GM21825 (cell line): Measurements from ENCODE around the gene CCDC157.
A peak's percentile ranks its signal among the peaks of the same experiment; 100 is the strongest.
"Not testable (repeated sequence)": the region's sequence is repeated elsewhere in the genome, so short reads cannot be mapped to it uniquely, and the experiment has no call there.

Source experiments
- ATAC-seq: cut with Tn5 transposase; IDR thresholded peaks from one replicate; pipeline ENCODE4 v1.9.1; 2021; ENCODE audit warnings: mild to moderate bottlenecking, moderate library complexity; ENCODE audit not compliant: unreplicated experiment

Gene CCDC157

DNA sequence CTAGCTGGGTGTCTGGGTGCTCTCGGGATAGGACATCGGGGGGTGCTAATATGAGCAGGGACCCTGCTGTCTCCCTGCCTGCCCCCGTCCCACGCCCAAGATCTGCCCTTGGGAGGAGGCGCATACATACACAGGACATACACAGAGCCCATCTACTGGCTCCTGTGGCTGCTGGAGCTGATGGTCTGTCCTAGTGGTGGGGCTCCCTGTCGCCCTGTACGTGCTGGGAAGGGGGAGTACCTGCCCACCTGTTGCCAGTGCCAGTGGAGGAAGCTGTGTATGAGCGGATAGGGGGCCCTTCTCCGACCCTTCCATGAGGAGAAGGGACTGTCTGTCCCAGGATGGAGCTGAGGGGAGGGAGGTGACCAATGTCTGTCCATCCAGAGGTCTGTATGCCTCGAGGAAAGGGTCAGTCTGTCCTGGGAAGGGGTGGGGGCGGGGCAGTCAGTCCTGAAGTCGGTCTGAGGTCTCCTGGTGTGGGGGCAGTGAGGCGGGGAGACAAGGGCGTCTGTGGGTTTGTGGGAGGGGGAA lies 31.0 kb upstream of the CCDC157 start:
- ATAC-seq: no peak

DNA sequence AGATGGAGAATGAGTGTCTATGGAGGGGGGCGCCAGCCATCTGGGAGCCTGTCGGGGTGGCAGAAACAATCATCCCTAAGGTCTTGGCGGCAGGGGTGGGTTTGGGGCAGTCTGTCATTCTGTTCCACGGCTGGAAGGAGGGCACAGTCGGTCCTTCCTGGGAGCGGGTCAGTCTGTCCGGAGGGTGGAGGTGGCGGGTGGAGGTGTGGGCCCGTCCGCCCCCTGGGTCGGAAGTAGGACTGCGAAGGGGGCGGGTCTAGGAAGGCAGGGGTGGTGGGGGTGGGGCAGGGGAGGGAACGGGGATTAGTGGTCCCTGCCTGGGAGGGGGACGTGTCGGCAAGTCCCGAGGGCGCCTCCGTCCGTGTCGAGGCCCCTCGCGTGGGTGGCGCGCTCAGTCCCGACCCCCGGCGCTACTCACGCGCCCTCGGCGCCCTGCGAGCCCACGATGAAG lies 30.5 kb upstream of the CCDC157 start:
- peak; percentile 26 for ATAC-seq

DNA sequence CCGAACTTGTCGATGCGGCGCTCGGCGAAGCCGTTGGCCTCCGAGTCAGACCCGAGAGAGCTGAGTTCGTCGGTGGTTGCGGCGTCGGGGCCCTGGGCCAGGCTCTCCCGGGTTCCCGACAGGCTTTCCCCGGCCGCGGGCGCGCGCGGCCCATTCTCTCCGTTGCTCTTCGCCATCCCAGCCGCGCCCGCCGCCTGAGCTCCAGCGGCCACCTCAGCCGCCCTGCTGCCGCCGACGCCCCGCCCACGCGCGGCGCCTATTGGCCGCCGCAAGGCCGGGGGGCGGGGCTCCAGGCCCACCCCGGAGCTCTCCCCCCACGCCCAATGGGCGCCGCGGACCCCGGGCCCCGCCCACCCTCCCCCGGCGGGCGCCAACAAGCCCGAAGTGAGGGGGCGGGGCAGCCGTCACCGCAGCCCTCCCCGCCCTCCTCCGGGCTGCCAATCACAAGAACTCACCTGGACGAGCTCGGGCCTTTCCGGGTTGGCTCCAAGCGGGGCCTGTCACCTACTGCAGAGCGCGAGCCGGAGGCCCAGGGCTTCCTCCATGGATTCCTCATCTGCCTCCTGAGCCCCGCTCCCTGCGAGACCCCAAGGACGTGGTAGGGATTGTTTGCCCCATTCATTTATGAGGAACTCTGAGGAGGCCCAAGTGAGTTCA lies 30.0 kb upstream of the CCDC157 start, which contains the start of gene TBC1D10A:
TSS of gene TBC1D10A (minus strand) at position 236 of the 657 bp plus-strand sequence. CDS start at position 176, 60 bp downstream.
- peak; percentile 79 for ATAC-seq

DNA sequence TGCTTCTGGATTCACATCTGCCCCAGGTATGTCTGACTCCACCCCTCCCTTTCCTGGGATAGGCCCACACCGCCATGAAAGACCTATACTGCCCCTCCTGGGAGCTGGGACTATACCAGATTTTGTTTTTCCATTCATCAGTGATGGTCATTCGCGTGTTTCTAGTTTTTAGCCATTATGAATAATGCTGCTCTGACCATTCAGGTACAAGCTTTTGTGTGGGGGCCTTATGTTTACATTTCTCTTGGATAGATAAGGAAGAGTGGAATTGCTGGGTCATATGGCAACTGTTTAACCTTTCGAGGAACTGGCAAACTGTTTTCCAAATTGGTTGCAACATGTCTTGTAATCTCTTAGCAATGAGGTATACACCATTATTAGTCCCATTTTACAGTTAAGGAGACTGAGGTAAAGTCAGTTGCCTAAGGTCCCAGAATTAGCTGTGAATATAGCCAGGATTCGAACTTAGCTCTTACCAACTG lies 28.9 kb upstream of the CCDC157 start:
- no peak for ATAC-seq

DNA sequence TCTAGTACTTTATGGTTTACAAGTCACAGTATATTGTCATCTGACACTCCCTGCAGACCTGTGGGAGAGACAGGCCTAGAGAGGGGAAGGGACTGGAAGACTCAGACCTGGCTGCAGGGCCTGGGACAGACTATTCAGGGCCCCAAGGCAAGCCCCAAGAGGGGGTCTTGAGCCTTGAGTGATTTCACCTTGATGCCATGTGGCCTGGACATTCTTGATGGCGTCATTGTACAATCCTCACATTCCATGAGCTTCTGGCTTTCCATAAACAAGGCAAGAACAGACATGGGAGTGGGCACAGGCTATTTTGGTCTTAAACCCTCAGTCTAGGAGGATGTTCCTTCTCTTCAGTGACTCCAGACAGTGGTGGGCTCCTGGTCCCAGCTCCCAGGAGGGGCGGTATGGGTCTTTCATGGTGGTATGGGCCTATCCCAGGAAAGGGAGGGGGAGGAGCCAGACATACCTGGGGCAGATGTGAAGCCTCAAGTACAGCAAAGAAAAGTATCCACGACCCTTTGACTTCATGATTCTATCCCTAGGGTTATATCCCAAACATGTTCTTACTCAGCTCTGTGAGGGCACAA lies 28.2 kb upstream of the CCDC157 start:
- no peak for ATAC-seq

DNA sequence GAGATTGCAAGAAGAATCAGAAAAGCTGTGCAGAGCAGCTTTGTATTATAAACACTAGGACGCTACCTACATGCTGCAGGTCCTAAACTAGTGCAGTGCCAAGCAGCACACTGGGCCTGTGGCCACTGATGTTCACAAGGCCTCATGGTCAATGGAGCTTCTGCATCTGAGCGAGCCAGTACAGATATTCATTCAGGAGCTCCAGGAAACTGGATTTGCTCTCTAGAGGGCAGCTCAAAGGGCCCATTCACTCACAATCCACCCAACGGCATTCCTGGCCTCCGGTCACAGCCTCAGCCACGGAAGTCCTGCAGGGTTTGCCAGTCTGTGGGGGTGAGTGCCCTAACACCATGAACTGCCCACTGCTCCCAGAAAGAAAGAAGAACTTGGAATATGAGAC lies 24.3 kb upstream of the CCDC157 start:
- no peak for ATAC-seq

DNA sequence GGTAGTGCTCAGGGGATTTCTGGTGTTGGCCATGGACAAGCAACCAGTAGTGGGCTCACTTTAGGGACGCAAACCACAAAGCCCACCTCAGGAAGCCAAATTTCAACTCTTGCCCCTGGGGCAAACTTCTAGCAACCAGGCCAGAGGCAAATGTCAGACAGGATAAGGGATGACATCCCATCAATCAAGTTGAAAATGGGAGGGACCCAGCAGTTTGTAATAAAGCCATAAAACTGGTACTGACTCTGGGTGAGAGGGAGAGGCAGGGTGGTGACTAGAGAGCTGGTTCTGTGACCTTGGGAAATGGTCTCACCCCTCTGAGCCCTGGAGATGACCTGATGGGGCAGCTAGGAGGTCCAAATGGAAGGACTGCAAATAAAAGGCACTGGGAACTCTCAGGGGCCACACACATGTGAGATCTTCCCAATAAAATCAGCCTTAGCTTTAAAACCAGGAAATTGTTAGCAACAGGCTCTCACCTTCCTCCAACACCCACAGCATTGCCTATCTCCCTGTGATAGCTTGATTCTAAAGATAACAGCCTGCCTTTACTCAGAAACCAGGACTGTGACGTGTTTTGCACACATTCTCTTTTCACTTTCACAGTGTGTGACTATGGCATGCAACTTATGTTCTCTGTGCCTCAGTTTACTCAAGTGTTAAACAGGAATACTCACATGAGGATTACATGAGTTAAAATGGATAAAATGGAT lies 23.7 kb upstream of the CCDC157 start:
- ATAC-seq: no peak

DNA sequence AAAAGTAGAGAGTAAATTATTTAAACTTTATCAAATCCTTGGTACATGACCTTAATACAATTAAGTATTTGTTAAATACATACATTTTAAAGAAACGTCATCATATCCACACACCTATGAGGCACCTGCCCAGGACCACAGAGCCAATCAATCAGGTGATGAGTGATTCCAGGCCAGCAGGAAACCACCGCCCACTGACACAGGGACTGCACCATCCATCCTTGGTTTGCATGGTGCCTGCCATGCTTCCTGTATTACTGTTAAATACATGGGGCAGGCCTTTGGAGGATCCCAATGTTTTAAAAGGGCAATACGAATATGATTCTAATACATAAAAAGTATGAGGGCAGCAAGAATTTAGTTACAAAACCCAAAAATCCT lies 23.1 kb upstream of the CCDC157 start:
- ATAC-seq: no peak

DNA sequence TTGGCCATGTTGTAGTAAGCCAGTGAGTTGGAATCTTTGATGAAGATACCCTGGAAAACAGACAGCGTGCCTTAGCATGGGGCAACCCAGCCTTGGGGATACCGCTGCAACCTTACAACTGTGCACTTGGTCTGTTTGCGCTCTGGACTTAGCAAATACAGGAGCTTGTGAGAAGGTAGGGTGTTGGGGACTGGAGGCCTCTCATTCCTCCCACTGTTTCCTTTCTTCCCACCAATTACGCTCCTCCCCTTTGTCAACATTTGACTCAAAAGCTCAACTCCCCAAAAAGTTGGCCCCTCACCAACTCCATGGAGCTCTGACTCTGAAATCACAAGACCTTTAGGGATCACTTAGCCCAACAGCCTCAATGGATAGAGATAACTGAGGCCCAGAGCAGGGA lies 22.2 kb upstream of the CCDC157 start:
- ATAC-seq: no peak

DNA sequence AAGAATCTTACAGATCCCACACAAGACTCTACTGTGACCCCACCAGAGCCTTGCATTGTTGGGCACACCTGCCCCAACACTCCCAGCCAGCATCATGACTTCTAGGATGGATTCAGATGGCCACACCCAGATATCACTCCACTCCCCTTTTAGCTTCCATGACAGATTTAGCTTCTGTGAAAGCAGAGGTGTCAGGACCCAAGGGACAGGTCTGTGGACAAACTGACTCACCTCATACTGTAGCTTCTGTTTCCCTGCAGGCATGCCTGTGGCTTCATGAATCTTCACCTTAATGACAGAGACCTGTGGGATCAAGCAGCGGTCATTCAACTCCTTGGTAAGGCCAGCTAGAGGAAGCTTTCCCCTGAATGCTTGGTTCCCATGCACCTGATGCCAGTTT lies 21.6 kb upstream of the CCDC157 start:
- no peak for ATAC-seq

DNA sequence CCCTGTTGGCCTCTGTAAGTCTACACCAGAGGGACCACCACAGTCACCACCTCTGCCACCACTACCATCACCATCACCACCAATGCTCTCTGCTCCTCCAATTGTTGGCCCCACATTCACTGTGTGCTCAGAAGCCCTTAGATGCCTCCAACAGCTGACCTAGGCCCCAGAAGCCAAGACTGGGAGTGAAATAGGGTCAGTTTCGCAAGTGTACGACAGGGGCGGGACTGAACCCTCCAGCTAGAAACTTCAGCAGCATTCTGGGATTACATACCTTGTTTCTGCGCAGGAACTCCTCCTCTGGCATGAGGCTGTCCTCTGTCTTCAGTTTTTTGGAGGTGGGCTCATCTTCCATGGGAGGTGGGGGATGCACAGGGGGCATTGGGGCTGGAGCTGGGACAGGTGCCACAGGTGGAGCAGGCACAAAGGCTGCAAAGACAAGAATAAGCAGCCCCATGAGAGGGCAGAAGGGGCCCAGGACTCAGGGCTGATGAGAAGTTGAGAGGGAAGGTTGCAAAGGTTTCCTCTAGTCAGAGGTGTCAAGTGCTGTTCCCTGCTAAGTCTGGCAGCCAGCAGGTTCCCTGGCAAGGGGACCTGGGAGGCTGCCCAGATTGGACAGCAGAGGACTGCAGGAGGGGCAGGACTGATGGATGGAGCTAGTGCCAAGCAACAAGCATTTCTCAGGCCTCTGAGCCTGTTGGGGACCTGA lies 19.9 kb upstream of the CCDC157 start:
- no peak for ATAC-seq

DNA sequence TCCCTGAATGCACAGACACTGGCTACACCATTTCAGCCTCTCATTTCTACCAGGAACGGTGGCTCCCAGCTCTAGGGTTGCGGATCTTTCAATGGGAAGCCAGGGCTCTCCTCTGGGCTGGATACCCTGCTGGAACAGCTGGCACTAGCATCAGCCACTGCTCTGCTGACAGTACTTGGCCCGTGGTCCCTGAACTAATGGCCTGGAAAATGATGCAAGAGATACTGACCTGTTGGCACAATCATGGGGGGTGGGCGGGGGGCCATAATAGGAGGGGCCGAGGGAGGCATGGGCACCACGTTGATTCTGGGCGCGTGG lies 19.4 kb upstream of the CCDC157 start:
- no peak for ATAC-seq

DNA sequence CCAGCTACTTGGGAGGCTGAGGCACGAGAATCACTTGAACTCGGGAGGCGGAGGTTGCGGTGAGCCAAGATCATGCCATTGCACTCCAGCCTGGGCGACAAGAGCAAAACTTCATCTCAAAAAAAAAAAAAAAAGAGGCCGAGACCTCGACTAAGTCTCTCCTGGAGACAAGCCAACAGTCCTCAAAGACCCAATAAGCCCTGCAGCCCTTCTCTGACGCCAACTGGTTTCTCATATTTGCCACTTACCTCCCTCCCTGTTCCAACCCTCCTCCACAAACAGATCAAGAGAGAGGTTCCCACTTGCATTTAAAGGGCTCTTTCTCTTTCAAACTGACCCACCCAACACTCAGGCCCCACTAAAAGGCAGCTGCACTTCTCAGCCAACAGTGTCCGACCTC lies 18.5 kb upstream of the CCDC157 start:
- ATAC-seq: not testable (repeated sequence)

DNA sequence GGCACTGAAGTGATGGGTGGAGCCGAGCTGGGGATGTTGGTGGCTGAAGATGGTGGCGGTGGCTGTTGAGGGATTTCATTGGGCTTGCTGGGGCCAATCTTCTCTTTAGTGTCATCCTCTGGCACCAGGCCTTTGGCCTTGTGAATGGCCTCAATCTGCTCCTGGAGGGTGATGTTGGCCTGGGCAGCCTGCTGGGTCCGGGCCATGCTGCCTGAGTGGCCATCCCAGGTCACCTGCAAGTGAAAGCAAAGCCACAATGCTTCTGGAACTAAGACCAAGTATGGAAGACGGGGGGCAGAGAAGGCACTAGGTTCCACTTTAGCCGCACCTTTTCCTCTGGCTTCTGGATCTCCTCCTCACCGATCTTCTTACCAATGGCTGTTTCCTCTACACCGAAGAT lies 18.0 kb upstream of the CCDC157 start:
- no peak for ATAC-seq

DNA sequence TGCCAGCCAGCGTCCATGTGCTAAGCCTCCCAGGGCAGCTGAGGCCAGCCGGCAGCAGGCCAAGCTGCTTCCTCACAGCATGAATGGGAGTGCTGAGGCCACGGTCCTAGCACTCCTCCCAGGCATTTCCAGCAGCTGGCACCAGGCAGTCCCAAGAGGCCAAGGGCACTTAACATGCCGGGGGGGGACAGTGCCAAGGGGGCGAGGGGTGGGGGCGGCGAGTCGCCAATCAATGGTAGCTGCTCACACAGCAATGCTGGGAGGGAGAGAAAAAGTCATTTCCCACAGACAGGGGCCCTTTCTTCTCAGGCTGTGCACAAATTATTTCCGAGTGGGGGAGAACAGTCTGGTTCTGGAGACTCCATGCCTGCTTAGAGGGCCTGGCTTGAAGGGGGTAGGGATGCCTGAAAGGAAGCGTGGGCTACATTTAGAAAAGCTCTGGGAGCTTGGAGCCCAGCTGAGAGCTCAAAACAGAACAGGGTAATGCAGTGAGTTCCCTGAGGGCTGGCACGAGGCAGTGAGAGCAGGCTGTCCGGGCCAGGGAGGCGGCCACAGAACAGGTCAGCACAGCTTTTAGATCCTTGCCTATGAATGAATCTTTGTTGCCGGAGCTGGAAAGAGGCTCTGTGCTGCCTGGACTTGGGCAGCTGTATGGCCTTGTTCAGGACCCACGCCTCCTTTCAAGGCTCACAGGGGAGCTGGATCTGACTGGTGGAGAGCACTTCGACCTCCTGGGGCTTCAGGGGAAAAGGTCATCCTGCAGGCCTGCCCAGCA lies 15.7 kb upstream of the CCDC157 start:
- ATAC-seq: no peak

DNA sequence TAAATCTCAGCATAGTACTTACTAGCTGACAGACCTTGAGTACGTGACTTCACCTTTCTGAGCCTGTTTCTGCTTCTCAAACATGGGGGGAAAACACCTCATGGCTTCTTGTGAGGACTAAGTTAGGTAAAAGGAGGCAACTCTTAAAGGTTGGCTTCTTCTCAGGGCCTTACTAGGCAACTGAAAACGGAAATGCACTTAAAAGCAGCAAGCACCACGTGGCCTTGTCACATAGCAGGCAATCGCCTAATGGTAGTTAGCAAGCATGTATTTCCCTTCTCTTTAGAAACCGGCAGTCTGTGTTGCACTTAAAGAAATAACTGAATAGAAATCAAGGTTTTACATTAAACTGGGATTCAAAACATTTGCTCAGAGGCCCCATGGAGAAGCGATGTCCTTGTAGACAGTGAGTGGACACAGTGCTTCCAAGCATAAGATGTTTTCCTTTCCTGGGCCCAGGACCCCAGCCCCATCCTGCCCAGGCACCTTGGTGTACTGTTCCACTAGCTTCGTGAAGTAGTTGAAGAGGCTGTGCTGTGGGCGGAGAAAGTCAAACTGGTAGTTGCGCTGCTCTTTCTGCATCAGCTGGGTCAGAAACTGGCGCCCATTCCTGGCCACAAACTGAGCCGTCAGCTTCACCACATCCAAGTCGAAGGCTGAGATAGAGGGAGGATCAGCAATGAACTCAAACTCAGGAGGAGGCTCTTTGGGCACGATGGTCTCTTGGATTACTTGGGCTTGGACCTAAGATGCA lies 12.2 kb upstream of the CCDC157 start:
- ATAC-seq: no peak

DNA sequence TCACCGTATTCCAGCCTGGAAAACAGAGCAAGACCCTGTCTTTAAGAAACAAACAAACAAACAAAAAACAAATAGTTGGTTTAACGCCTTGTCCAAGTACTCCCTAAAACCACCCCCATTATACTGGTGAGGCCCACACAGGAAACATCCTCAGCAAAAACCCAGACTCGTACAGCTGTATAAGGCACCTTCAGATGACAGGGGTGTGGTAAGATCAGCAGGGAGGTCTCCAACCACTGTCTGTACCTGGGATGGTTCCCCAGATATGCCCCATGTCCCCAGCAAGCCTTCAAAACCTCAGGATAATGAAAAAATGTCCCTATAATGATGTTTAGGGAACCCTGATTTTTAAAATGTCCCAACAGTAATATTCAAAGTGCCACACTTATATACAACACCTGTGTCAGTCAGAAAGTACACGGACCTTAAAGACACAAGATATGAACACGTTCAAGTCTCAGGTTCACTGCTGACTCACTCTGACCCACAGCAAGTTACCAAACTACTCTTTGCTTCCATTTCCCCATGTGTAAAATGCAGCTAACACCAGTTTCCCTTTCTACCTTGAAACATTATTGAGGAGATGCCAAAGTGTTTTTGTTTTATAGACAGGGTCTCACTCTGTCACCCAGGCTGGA lies 9.4 kb upstream of the CCDC157 start:
- no peak for ATAC-seq

DNA sequence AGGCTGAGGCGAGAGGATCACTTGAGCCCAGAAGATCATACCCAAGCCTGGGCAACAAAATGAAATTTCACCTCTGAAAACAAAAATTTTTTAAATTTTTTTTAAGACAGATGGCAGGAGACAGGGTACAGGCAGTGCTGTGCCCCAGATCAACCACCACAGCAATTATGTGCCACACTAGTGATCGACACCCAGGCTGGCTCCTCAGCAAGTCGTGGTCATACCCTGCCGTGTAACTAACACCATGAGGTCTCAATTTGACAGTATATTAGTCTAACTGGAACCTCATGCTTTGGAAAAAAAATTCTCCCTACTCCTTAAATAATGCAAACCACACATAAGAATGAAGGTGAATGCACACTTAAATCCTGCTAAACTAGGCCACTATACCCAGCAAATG lies 8.4 kb upstream of the CCDC157 start:
- ATAC-seq: no peak

DNA sequence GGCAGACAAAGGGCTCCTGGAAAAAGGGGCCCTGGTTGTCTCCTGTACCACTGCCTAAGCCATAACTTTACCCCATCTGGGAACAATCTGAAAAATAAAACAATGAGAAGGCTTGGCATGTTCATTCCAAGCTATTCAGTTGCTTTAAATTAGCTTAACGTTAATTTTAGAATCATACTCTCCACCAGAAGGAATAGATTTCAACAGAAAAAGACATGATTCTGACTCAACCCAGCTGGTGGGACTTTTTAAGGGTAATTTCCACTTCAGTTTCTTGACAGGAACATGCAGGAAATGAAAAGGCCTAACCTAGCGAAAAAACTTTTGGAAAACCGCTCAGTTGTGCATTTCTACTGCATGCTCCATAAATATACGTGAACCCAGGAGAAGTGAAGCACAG lies 8.0 kb upstream of the CCDC157 start:
- ATAC-seq: no peak
